H9 (cell line): ENCODE results near the gene TIAM1. TPM values are rescaled to one million over a fixed set of nuclear protein-coding genes. Genes with fewer than 3 reads are reported as not detected.

Experiments used
- DNase-seq: peaks from one replicate; pipeline ENCODE4 v3.0.0-alpha.2; 2017
- H2AFZ ChIP-seq: one replicate; pipeline ENCODE4 v1.6.1; 2013; ENCODE audit warnings: mild to moderate bottlenecking, low read length, control low read depth, moderate library complexity
- H2AK5ac ChIP-seq: 2 replicates; pipeline ENCODE4 v1.6.1; 2013; ENCODE audit warnings: low read length, control low read depth, mixed read lengths; ENCODE audit not compliant: insufficient read length
- H2BK120ac ChIP-seq: one replicate; pipeline ENCODE4 v1.6.1; 2013; ENCODE audit warnings: low read depth, mild to moderate bottlenecking, low read length, control low read depth, inconsistent platforms; ENCODE audit not compliant: poor library complexity, severe bottlenecking
- H2BK12ac ChIP-seq: 2 replicates; pipeline ENCODE4 v1.6.1; 2013; ENCODE audit warnings: low read length, control low read depth, mixed read lengths, low read depth; ENCODE audit not compliant: insufficient read length
- H2BK15ac ChIP-seq: 2 replicates; pipeline ENCODE4 v1.6.1; 2013; ENCODE audit warnings: low read depth, low read length, control low read depth
- H2BK20ac ChIP-seq: one replicate; pipeline ENCODE4 v1.6.1; 2013; ENCODE audit warnings: low read depth, mild to moderate bottlenecking, low read length, control low read depth, inconsistent platforms; ENCODE audit not compliant: poor library complexity, severe bottlenecking
- H2BK5ac ChIP-seq: 2 replicates; pipeline ENCODE4 v1.6.1; 2013; ENCODE audit warnings: low read length, control low read depth, mixed read lengths; ENCODE audit not compliant: insufficient read length
- H3K14ac ChIP-seq: 2 replicates; pipeline ENCODE4 v1.6.1; 2013; ENCODE audit warnings: low read length, control low read depth; ENCODE audit not compliant: insufficient read depth
- H3K18ac ChIP-seq: 2 replicates; pipeline ENCODE4 v1.6.1; 2013; ENCODE audit warnings: low read depth, mild to moderate bottlenecking, mixed read lengths, low read length, control low read depth; ENCODE audit not compliant: insufficient read length
- H3K23ac ChIP-seq: 2 replicates; pipeline ENCODE4 v1.6.1; 2013; ENCODE audit warnings: low read length, control low read depth, mixed read lengths, low read depth; ENCODE audit not compliant: insufficient read length
- H3K23me2 ChIP-seq: 2 replicates; pipeline ENCODE4 v1.6.1; 2013; ENCODE audit warnings: low read depth, mild to moderate bottlenecking, mixed read lengths, low read length, control low read depth; ENCODE audit not compliant: insufficient read length, poor library complexity, severe bottlenecking
- H3K27ac ChIP-seq: 2 replicates; pipeline ENCODE4 v1.5.1; 2013; ENCODE audit warnings: low read length, control low read depth, mixed read lengths, low read depth; ENCODE audit not compliant: insufficient read length
- H3K27me3 ChIP-seq: 2 replicates; pipeline ENCODE4 v1.6.1; 2013; ENCODE audit warnings: low read length, control low read depth, inconsistent platforms; ENCODE audit not compliant: insufficient read depth
- H3K4ac ChIP-seq: 2 replicates; pipeline ENCODE4 v1.6.1; 2013; ENCODE audit warnings: low read depth, mild to moderate bottlenecking, control low read depth, inconsistent platforms, low read length, moderate library complexity
- H3K4me1 ChIP-seq: 2 replicates; pipeline ENCODE4 v1.6.1; 2013; ENCODE audit warnings: low read length, control low read depth, inconsistent platforms; ENCODE audit not compliant: insufficient read depth
- H3K4me2 ChIP-seq: 2 replicates; pipeline ENCODE4 v1.6.1; 2013; ENCODE audit warnings: low read length, control low read depth, mixed read lengths; ENCODE audit not compliant: insufficient read length, insufficient read depth
- H3K56ac ChIP-seq: 2 replicates; pipeline ENCODE4 v1.6.1; 2013; ENCODE audit warnings: low read depth, mild to moderate bottlenecking, mixed read lengths, low read length, control low read depth; ENCODE audit not compliant: insufficient read length
- H3K79me1 ChIP-seq: 2 replicates; pipeline ENCODE4 v1.6.1; 2013; ENCODE audit warnings: low read depth, mild to moderate bottlenecking, moderate library complexity, low read length, control low read depth, inconsistent platforms; ENCODE audit not compliant: insufficient read depth, poor library complexity, severe bottlenecking
- H3K79me2 ChIP-seq: 2 replicates; pipeline ENCODE4 v1.6.1; 2013; ENCODE audit warnings: low read length, control low read depth, inconsistent platforms; ENCODE audit not compliant: insufficient read depth
- H3K9ac ChIP-seq: 2 replicates; pipeline ENCODE4 v1.6.1; 2013; ENCODE audit warnings: low read length, control low read depth, mixed read lengths; ENCODE audit not compliant: insufficient read length; ENCODE audit errors: extremely low read depth
- H3K9me3 ChIP-seq: one replicate; pipeline ENCODE4 v1.6.1; 2013; ENCODE audit warnings: low read depth, low read length, inconsistent platforms; ENCODE audit not compliant: control insufficient read depth
- H3T11ph ChIP-seq: one replicate; pipeline ENCODE4 v1.6.1; 2013; ENCODE audit warnings: mild to moderate bottlenecking, low read length, control low read depth, inconsistent platforms
- H4K20me1 ChIP-seq: one replicate; pipeline ENCODE4 v1.6.1; 2013; ENCODE audit not compliant: control insufficient read depth, insufficient read length, insufficient read depth
- H4K5ac ChIP-seq: 2 replicates; pipeline ENCODE4 v1.6.1; 2013; ENCODE audit warnings: low read depth, mild to moderate bottlenecking, mixed read lengths, low read length, control low read depth; ENCODE audit not compliant: insufficient read length
- H4K8ac ChIP-seq: replicated peaks from 2 replicates; pipeline ENCODE4 v1.6.1; 2013; ENCODE audit warnings: low read length, control low read depth, mixed read lengths, low read depth; ENCODE audit not compliant: insufficient read length
- H4K91ac ChIP-seq: 2 replicates; pipeline ENCODE4 v1.6.1; 2013; ENCODE audit warnings: low read depth, mild to moderate bottlenecking, moderate library complexity, mixed read lengths, low read length, control low read depth; ENCODE audit not compliant: insufficient read length
- H3K27ac Mint-ChIP-seq, 3 experiments: 2 replicates in 2 of 3; 3 replicates in 1 of 3; pipeline ENCODE4 v1.8.0; 2020 to 2021; ENCODE audit warnings: mixed read lengths in 3 of 3, mild to moderate bottlenecking in 1 of 3, moderate library complexity in 1 of 3
- H3K27me3 Mint-ChIP-seq: 2 replicates; pipeline ENCODE4 v1.8.0; 2021; ENCODE audit warnings: low read depth, mild to moderate bottlenecking, moderate library complexity, mixed read lengths
- H3K36me3 Mint-ChIP-seq, 3 experiments: 2 replicates in 2 of 3; 3 replicates in 1 of 3; pipeline ENCODE4 v1.8.0; 2020 to 2021; ENCODE audit warnings: low read depth in 3 of 3, mixed read lengths in 3 of 3; ENCODE audit not compliant: insufficient read depth in 1 of 3
- H3K4me1 Mint-ChIP-seq, 2 experiments: 2 replicates each; pipeline ENCODE4 v1.8.0; 2020; ENCODE audit warnings: mixed read lengths in 2 of 2
- H3K4me3 Mint-ChIP-seq, 2 experiments: 2 replicates in 1 of 2; 3 replicates in 1 of 2; pipeline ENCODE4 v1.8.0; 2020 to 2021; ENCODE audit warnings: mild to moderate bottlenecking in 2 of 2, mixed read lengths in 2 of 2, moderate library complexity in 1 of 2
- H3K9me3 Mint-ChIP-seq, 2 experiments: 2 replicates in 1 of 2; 3 replicates in 1 of 2; pipeline ENCODE4 v1.8.0; 2020; ENCODE audit warnings: mild to moderate bottlenecking in 2 of 2, mixed read lengths in 2 of 2, moderate library complexity in 1 of 2
- total RNA-seq: library from RNA; stranded (reverse); gene quantifications from 2 replicates; pipeline ENCODE4 v1.2.1, GENCODE V29; 2021
- TF ChIP-seq, protein P1 (sequence below): fragments of 200-600 bp; sonication (generic); conservative IDR thresholded peaks from 3 replicates; pipeline ENCODE4 v1.8.0; 2021; ENCODE audit warnings: antibody characterized with exemption, mild to moderate bottlenecking

Gene TIAM1
- total RNA-seq, 1 experiment from 2014 or later: 23.1 TPM

DNA sequence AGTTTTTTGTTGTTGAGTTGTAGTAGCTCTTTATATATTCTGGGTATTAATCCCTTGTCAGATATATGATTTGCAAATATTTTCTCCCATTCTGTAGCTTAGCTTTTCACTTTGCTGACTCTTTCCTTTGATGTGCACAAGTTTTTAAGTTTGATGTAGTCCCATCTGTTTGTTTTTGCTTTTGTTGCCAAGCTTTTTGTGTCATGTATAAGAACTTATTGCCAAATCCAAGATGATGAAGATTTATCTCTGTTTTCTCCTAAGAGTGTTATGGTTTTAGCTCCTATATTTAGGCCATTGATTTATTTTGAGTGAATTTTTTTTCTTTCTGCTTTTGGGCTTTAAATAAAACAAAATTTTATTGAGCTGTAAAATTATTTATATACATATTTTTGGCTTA is 253.7 kb downstream of the TIAM1 start:
- TF ChIP-seq, protein P1, sequence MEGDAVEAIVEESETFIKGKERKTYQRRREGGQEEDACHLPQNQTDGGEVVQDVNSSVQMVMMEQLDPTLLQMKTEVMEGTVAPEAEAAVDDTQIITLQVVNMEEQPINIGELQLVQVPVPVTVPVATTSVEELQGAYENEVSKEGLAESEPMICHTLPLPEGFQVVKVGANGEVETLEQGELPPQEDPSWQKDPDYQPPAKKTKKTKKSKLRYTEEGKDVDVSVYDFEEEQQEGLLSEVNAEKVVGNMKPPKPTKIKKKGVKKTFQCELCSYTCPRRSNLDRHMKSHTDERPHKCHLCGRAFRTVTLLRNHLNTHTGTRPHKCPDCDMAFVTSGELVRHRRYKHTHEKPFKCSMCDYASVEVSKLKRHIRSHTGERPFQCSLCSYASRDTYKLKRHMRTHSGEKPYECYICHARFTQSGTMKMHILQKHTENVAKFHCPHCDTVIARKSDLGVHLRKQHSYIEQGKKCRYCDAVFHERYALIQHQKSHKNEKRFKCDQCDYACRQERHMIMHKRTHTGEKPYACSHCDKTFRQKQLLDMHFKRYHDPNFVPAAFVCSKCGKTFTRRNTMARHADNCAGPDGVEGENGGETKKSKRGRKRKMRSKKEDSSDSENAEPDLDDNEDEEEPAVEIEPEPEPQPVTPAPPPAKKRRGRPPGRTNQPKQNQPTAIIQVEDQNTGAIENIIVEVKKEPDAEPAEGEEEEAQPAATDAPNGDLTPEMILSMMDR: no peak
- H4K20me1 ChIP-seq: no peaks in the 10 kb centered on the region
- H3K9me3 ChIP-seq: no peaks in the 10 kb centered on the region
- no peak overlapping the region for H3K4ac ChIP-seq
- H3K4me2 ChIP-seq: no peak overlapping the region
- H3K27ac Mint-ChIP-seq: no peak overlapping the region
- H2BK15ac ChIP-seq: no peak overlapping the region
- no peak overlapping the region for H2BK20ac ChIP-seq
- H3K14ac ChIP-seq: no peak overlapping the region
- H3K27me3 ChIP-seq: no peaks in the 10 kb centered on the region
- H2AK5ac ChIP-seq: no peak overlapping the region
- H3K79me2 ChIP-seq: no peaks in the 10 kb centered on the region
- H4K91ac ChIP-seq: no peak overlapping the region
- no peak overlapping the region for H4K5ac ChIP-seq
- H3K18ac ChIP-seq: no peak overlapping the region
- H3K56ac ChIP-seq: no peak overlapping the region
- H4K8ac ChIP-seq: no peak overlapping the region
- peaks cover 0 to 4% (median 0%) of the 10 kb centered on the region in 3 experiments; a peak in 2 of 7 replicates for H3K36me3 Mint-ChIP-seq
- H3K27me3 Mint-ChIP-seq: no peaks in the 10 kb centered on the region
- peaks cover 0 to 2% of the 10 kb centered on the region in 2 experiments; a peak in 2 of 5 replicates for H3K9me3 Mint-ChIP-seq
- H3K23ac ChIP-seq: no peak overlapping the region
- H2BK5ac ChIP-seq: no peak overlapping the region
- no peak overlapping the region for H2BK12ac ChIP-seq
- no peaks in the 10 kb centered on the region for H3K4me1 ChIP-seq
- no peak overlapping the region for H3T11ph ChIP-seq
- no peak overlapping the region for H2AFZ ChIP-seq
- no peak for DNase-seq
- peaks cover 5 to 6% of the 10 kb centered on the region in 2 experiments for H3K4me1 Mint-ChIP-seq
- H3K4me3 Mint-ChIP-seq: no peak overlapping the region
- no peaks in the 10 kb centered on the region for H3K79me1 ChIP-seq
- H3K9ac ChIP-seq: no peak overlapping the region
- no peaks in the 10 kb centered on the region for H3K23me2 ChIP-seq
- H3K27ac ChIP-seq: no peak overlapping the region
- H2BK120ac ChIP-seq: no peak overlapping the region
